Peyer's patch (tissue), 4 donors: ENCODE results near the gene ARFGEF2.
"Not testable (repeated sequence)": the region's sequence is repeated elsewhere in the genome, so short reads cannot be mapped to it uniquely, and the experiment has no call there.

Experiments used
- CTCF ChIP-seq, 6 experiments: fragments of 450-650 bp in 4 of 6; fragments of 200-600 bp in 2 of 6; sonication (generic) in 1 of 6; IDR thresholded peaks; one replicate each; pipeline ENCODE4 v1.5.1; 2017 to 2019; ENCODE audit warnings: antibody characterized with exemption in 6 of 6, mild to moderate bottlenecking in 3 of 6, moderate library complexity in 1 of 6
- POLR2A ChIP-seq, 2 donors: fragments of 450-650 bp; IDR thresholded peaks; one replicate each; pipeline ENCODE4 v1.5.1; 2017; ENCODE audit warnings: antibody characterized with exemption in 2 of 2, mild to moderate bottlenecking in 2 of 2, moderate library complexity in 2 of 2

- not testable (repeated sequence) for TF ChIP-seq CTCF, POLR2A (IDR thresholded peaks at IDR 0.05)
These were observed 33.0 kb upstream of the ARFGEF2 start for GRCh38 chr20:48888517-48888916.
